H9 (cell line): Measurements from ENCODE around the gene ALG2. TPM values are rescaled to one million over a fixed set of nuclear protein-coding genes. Genes with fewer than 3 reads are reported as not detected.

Experiments
- DNase-seq: peaks from one replicate; pipeline ENCODE4 v3.0.0-alpha.2; 2017
- H2AFZ ChIP-seq: one replicate; pipeline ENCODE4 v1.6.1; 2013; ENCODE audit warnings: mild to moderate bottlenecking, low read length, control low read depth, moderate library complexity
- H2AK5ac ChIP-seq: 2 replicates; pipeline ENCODE4 v1.6.1; 2013; ENCODE audit warnings: low read length, control low read depth, mixed read lengths; ENCODE audit not compliant: insufficient read length
- H2BK120ac ChIP-seq: one replicate; pipeline ENCODE4 v1.6.1; 2013; ENCODE audit warnings: low read depth, mild to moderate bottlenecking, low read length, control low read depth, inconsistent platforms; ENCODE audit not compliant: poor library complexity, severe bottlenecking
- H2BK12ac ChIP-seq: 2 replicates; pipeline ENCODE4 v1.6.1; 2013; ENCODE audit warnings: low read length, control low read depth, mixed read lengths, low read depth; ENCODE audit not compliant: insufficient read length
- H2BK15ac ChIP-seq: 2 replicates; pipeline ENCODE4 v1.6.1; 2013; ENCODE audit warnings: low read depth, low read length, control low read depth
- H2BK20ac ChIP-seq: one replicate; pipeline ENCODE4 v1.6.1; 2013; ENCODE audit warnings: low read depth, mild to moderate bottlenecking, low read length, control low read depth, inconsistent platforms; ENCODE audit not compliant: poor library complexity, severe bottlenecking
- H2BK5ac ChIP-seq: 2 replicates; pipeline ENCODE4 v1.6.1; 2013; ENCODE audit warnings: low read length, control low read depth, mixed read lengths; ENCODE audit not compliant: insufficient read length
- H3K14ac ChIP-seq: 2 replicates; pipeline ENCODE4 v1.6.1; 2013; ENCODE audit warnings: low read length, control low read depth; ENCODE audit not compliant: insufficient read depth
- H3K18ac ChIP-seq: 2 replicates; pipeline ENCODE4 v1.6.1; 2013; ENCODE audit warnings: low read depth, mild to moderate bottlenecking, mixed read lengths, low read length, control low read depth; ENCODE audit not compliant: insufficient read length
- H3K23ac ChIP-seq: 2 replicates; pipeline ENCODE4 v1.6.1; 2013; ENCODE audit warnings: low read length, control low read depth, mixed read lengths, low read depth; ENCODE audit not compliant: insufficient read length
- H3K23me2 ChIP-seq: 2 replicates; pipeline ENCODE4 v1.6.1; 2013; ENCODE audit warnings: low read depth, mild to moderate bottlenecking, mixed read lengths, low read length, control low read depth; ENCODE audit not compliant: insufficient read length, poor library complexity, severe bottlenecking
- H3K27ac ChIP-seq: 2 replicates; pipeline ENCODE4 v1.5.1; 2013; ENCODE audit warnings: low read length, control low read depth, mixed read lengths, low read depth; ENCODE audit not compliant: insufficient read length
- H3K27me3 ChIP-seq: 2 replicates; pipeline ENCODE4 v1.6.1; 2013; ENCODE audit warnings: low read length, control low read depth, inconsistent platforms; ENCODE audit not compliant: insufficient read depth
- H3K4ac ChIP-seq: 2 replicates; pipeline ENCODE4 v1.6.1; 2013; ENCODE audit warnings: low read depth, mild to moderate bottlenecking, control low read depth, inconsistent platforms, low read length, moderate library complexity
- H3K4me1 ChIP-seq: 2 replicates; pipeline ENCODE4 v1.6.1; 2013; ENCODE audit warnings: low read length, control low read depth, inconsistent platforms; ENCODE audit not compliant: insufficient read depth
- H3K4me2 ChIP-seq: 2 replicates; pipeline ENCODE4 v1.6.1; 2013; ENCODE audit warnings: low read length, control low read depth, mixed read lengths; ENCODE audit not compliant: insufficient read length, insufficient read depth
- H3K56ac ChIP-seq: 2 replicates; pipeline ENCODE4 v1.6.1; 2013; ENCODE audit warnings: low read depth, mild to moderate bottlenecking, mixed read lengths, low read length, control low read depth; ENCODE audit not compliant: insufficient read length
- H3K79me1 ChIP-seq: 2 replicates; pipeline ENCODE4 v1.6.1; 2013; ENCODE audit warnings: low read depth, mild to moderate bottlenecking, moderate library complexity, low read length, control low read depth, inconsistent platforms; ENCODE audit not compliant: insufficient read depth, poor library complexity, severe bottlenecking
- H3K79me2 ChIP-seq: 2 replicates; pipeline ENCODE4 v1.6.1; 2013; ENCODE audit warnings: low read length, control low read depth, inconsistent platforms; ENCODE audit not compliant: insufficient read depth
- H3K9ac ChIP-seq: 2 replicates; pipeline ENCODE4 v1.6.1; 2013; ENCODE audit warnings: low read length, control low read depth, mixed read lengths; ENCODE audit not compliant: insufficient read length; ENCODE audit errors: extremely low read depth
- H3K9me3 ChIP-seq: one replicate; pipeline ENCODE4 v1.6.1; 2013; ENCODE audit warnings: low read depth, low read length, inconsistent platforms; ENCODE audit not compliant: control insufficient read depth
- H3T11ph ChIP-seq: one replicate; pipeline ENCODE4 v1.6.1; 2013; ENCODE audit warnings: mild to moderate bottlenecking, low read length, control low read depth, inconsistent platforms
- H4K20me1 ChIP-seq: one replicate; pipeline ENCODE4 v1.6.1; 2013; ENCODE audit not compliant: control insufficient read depth, insufficient read length, insufficient read depth
- H4K5ac ChIP-seq: 2 replicates; pipeline ENCODE4 v1.6.1; 2013; ENCODE audit warnings: low read depth, mild to moderate bottlenecking, mixed read lengths, low read length, control low read depth; ENCODE audit not compliant: insufficient read length
- H4K8ac ChIP-seq: replicated peaks from 2 replicates; pipeline ENCODE4 v1.6.1; 2013; ENCODE audit warnings: low read length, control low read depth, mixed read lengths, low read depth; ENCODE audit not compliant: insufficient read length
- H4K91ac ChIP-seq: 2 replicates; pipeline ENCODE4 v1.6.1; 2013; ENCODE audit warnings: low read depth, mild to moderate bottlenecking, moderate library complexity, mixed read lengths, low read length, control low read depth; ENCODE audit not compliant: insufficient read length
- H3K27ac Mint-ChIP-seq, 3 experiments: 2 replicates in 2 of 3; 3 replicates in 1 of 3; pipeline ENCODE4 v1.8.0; 2020 to 2021; ENCODE audit warnings: mixed read lengths in 3 of 3, mild to moderate bottlenecking in 1 of 3, moderate library complexity in 1 of 3
- H3K27me3 Mint-ChIP-seq: 2 replicates; pipeline ENCODE4 v1.8.0; 2021; ENCODE audit warnings: low read depth, mild to moderate bottlenecking, moderate library complexity, mixed read lengths
- H3K36me3 Mint-ChIP-seq, 3 experiments: 2 replicates in 2 of 3; 3 replicates in 1 of 3; pipeline ENCODE4 v1.8.0; 2020 to 2021; ENCODE audit warnings: low read depth in 3 of 3, mixed read lengths in 3 of 3; ENCODE audit not compliant: insufficient read depth in 1 of 3
- H3K4me1 Mint-ChIP-seq, 2 experiments: 2 replicates each; pipeline ENCODE4 v1.8.0; 2020; ENCODE audit warnings: mixed read lengths in 2 of 2
- H3K4me3 Mint-ChIP-seq, 2 experiments: 2 replicates in 1 of 2; 3 replicates in 1 of 2; pipeline ENCODE4 v1.8.0; 2020 to 2021; ENCODE audit warnings: mild to moderate bottlenecking in 2 of 2, mixed read lengths in 2 of 2, moderate library complexity in 1 of 2
- H3K9me3 Mint-ChIP-seq, 2 experiments: 2 replicates in 1 of 2; 3 replicates in 1 of 2; pipeline ENCODE4 v1.8.0; 2020; ENCODE audit warnings: mild to moderate bottlenecking in 2 of 2, mixed read lengths in 2 of 2, moderate library complexity in 1 of 2
- CTCF ChIP-seq: fragments of 200-600 bp; sonication (generic); conservative IDR thresholded peaks from 3 replicates; pipeline ENCODE4 v1.8.0; 2021; ENCODE audit warnings: antibody characterized with exemption, mild to moderate bottlenecking
- WGBS: extraction: QIAGEN DNeasy Blood & Tissue Kit; methylation state at CpG from one replicate; pipeline ENCODE4 v1.1.7; 2013; ENCODE audit warnings: missing lambda C conversion rate, low lambda C conversion rate, mixed read lengths; ENCODE audit not compliant: insufficient read length; ENCODE audit errors: extremely low coverage; 5-methylcytosine and 5-hydroxymethylcytosine counted together
- total RNA-seq: library from RNA; stranded (reverse); gene quantifications from 2 replicates; pipeline ENCODE4 v1.2.1, GENCODE V29; 2021

ALG2 gene
- total RNA-seq, 1 experiment from 2014 or later, result 30.1 TPM

- no peak overlapping the region for H3K4ac ChIP-seq
- no peak overlapping the region for H3K4me2 ChIP-seq
- H4K20me1 ChIP-seq, result no peaks in the 10 kb centered on the region
- H3T11ph ChIP-seq, result no peak overlapping the region
- no peaks in the 10 kb centered on the region for H3K79me1 ChIP-seq
- no peak overlapping the region for H3K27ac ChIP-seq
- Mint-ChIP-seq H3K4me1 (peaks cover 13 to 15% of the 10 kb centered on the region in 2 experiments), H3K4me3 (no peak overlapping the region), H3K9me3 (no peaks in the 10 kb centered on the region; a peak in 1 of 5 replicates), H3K36me3 (no peaks in the 10 kb centered on the region; a peak in 1 of 7 replicates), H3K27me3 (peaks cover 1% of the 10 kb centered on the region), H3K27ac (no peak overlapping the region)
- H3K9me3 ChIP-seq, result no peaks in the 10 kb centered on the region
- DNase-seq, result no peak
- H3K14ac ChIP-seq, result no peak overlapping the region
- no peak overlapping the region for H2BK120ac ChIP-seq
- no peaks in the 10 kb centered on the region for H3K23me2 ChIP-seq
- no CpG with 5 or more reads among the region's 4 CpGs for WGBS
- H2BK20ac ChIP-seq, result no peak overlapping the region
- no peak overlapping the region for H4K91ac ChIP-seq
- no peak overlapping the region for H2AK5ac ChIP-seq
- no peak overlapping the region for H2BK15ac ChIP-seq
- no peak overlapping the region for H3K56ac ChIP-seq
- no peaks in the 10 kb centered on the region for H3K79me2 ChIP-seq
- TF ChIP-seq CTCF, result no peak
- H2AFZ ChIP-seq, result no peak overlapping the region
- no peak overlapping the region for H4K5ac ChIP-seq
- no peak overlapping the region for H4K8ac ChIP-seq
- H2BK12ac ChIP-seq, result no peak overlapping the region
- H3K23ac ChIP-seq, result no peak overlapping the region
- H3K9ac ChIP-seq, result no peak overlapping the region
- H3K4me1 ChIP-seq, result no peaks in the 10 kb centered on the region; the same call in 1 of the 2 replicates
- no peaks in the 10 kb centered on the region; the same call in 1 of the 2 replicates for H3K27me3 ChIP-seq
- no peak overlapping the region for H2BK5ac ChIP-seq
- H3K18ac ChIP-seq, result no peak overlapping the region
Measured at GRCh38 chr9:99187311-99187710, 34.4 kb downstream of the ALG2 start.
